Measurements from ENCODE around the gene PI4K2B. TPM values are rescaled to one million over a fixed set of nuclear protein-coding genes. Genes with fewer than 3 reads are reported as not detected.

Gene PI4K2B
- total and polyA plus RNA-seq, 2 of the 8 experiments (the other 6 are each of a cell fraction or from before 2014, with no cell fraction given): 3.0 to 16.2 TPM

GRCh38 chr4:25307596-25307995 lies 73.8 kb downstream of the PI4K2B start:
- no peak overlapping the region for H2BK12ac ChIP-seq (ENCODE audit: low read depth, low read length)
- H3K18ac ChIP-seq (ENCODE audit: extremely low read depth, low read length): no peak overlapping the region
- H3K4ac ChIP-seq (replicated peaks; ENCODE audit: insufficient read length, low read depth, low read length): no peak overlapping the region
- H4K8ac ChIP-seq (ENCODE audit: extremely low read depth, insufficient read depth, low read length): no peak overlapping the region
- no peak overlapping the region for H2BK15ac ChIP-seq (ENCODE audit: low read length)
- H3K9ac ChIP-seq (replicated peaks in 1 of 4; ENCODE audit: extremely low read depth in 1 of 4, low read depth in 3 of 4, low read length in 3 of 4): no peak overlapping the region
- H3K27me3 ChIP-seq (replicated peaks in 1 of 4; ENCODE audit: control insufficient read depth in 3 of 4, extremely low read depth in 1 of 4, insufficient read depth in 3 of 4, low read length in 3 of 4): no peaks in the 10 kb centered on the region; a peak in 1 of 7 replicates
- no peak overlapping the region for H3K14ac ChIP-seq (ENCODE audit: insufficient read length)
- no peak overlapping the region for H2BK120ac ChIP-seq (replicated peaks; ENCODE audit: low read depth, low read length)
- no peak overlapping the region for H3K4me2 ChIP-seq (ENCODE audit: insufficient read depth in 1 of 2, low read depth in 2 of 2, low read length in 2 of 2)
- no peaks in the 10 kb centered on the region for H3K79me1 ChIP-seq (ENCODE audit: low read depth, low read length)
- no peaks in the 10 kb centered on the region for H3K4me1 ChIP-seq (replicated peaks in 1 of 4; ENCODE audit: control insufficient read depth in 3 of 4, insufficient read depth in 4 of 4, low read length in 3 of 4)
- H3K4me3 ChIP-seq (ENCODE audit: extremely low read depth in 1 of 4, insufficient read depth in 2 of 4, low read depth in 3 of 4, low read length in 4 of 4): no peak overlapping the region
- WGBS, 2 experiments (ENCODE audit: extremely low coverage in 1 of 2, insufficient coverage in 1 of 2, insufficient read length in 1 of 2, insufficient replicate concordance in 2 of 2, low coverage in 1 of 2, low lambda C conversion rate in 2 of 2, missing lambda C conversion rate in 1 of 2): 90% methylated on average over 7 of the region's 7 CpGs; no CpG with 5 or more reads in 1 of the 2 experiments
- H2AFZ ChIP-seq (ENCODE audit: low read length): 0 out of 2 replicates have a peak overlapping the region, but pooled peaks have one; percentile 41
- FAIRE-seq: no peak
- H3K27ac ChIP-seq (ENCODE audit: low read depth, low read length): no peak overlapping the region
- H3K23ac ChIP-seq (ENCODE audit: insufficient read length): no peak overlapping the region
- ChIA-PET CTCF (ENCODE audit: partially characterized antibody) (interaction anchor here (1.2 to 2.0 kb wide), 4 partner anchors 40 to 72 kb away, joined by 3 to 4 read pairs (median 3); no protein-coding TSS in a partner anchor), POLR2A (ENCODE audit: partially characterized antibody) (no interaction called here)
- no peak overlapping the region for H2AK5ac ChIP-seq (ENCODE audit: low read depth, low read length)
- H2BK5ac ChIP-seq (ENCODE audit: low read depth, low read length): no peak overlapping the region
- no peak overlapping the region for H2BK20ac ChIP-seq (ENCODE audit: low read length)
- DNase-seq (ENCODE audit: low read depth in 1 of 2, low spot score in 2 of 2): no peak
- no peaks in the 10 kb centered on the region; the same call in 1 of the 2 replicates for H3K23me2 ChIP-seq (ENCODE audit: low read depth, low read length)
- no peak overlapping the region for H3K56ac ChIP-seq (replicated peaks; ENCODE audit: insufficient read length, low read depth, low read length)
- H3K36me3 ChIP-seq (ENCODE audit: control insufficient read depth in 2 of 4, insufficient read depth in 4 of 4, low read length in 3 of 4): no peaks in the 10 kb centered on the region
- no peak overlapping the region for H4K5ac ChIP-seq (ENCODE audit: insufficient read length, low read depth, low read length)
- H3K9me3 ChIP-seq (ENCODE audit: insufficient read depth in 2 of 2, low read depth in 1 of 2, low read length in 1 of 2): no peaks in the 10 kb centered on the region
- no peaks in the 10 kb centered on the region for H3K79me2 ChIP-seq (ENCODE audit: control insufficient read depth in 1 of 2, insufficient read depth in 2 of 2, low read length in 2 of 2)
- H4K91ac ChIP-seq (replicated peaks; ENCODE audit: insufficient read length, low read length): no peak overlapping the region
- no peaks in the 10 kb centered on the region for H4K20me1 ChIP-seq (replicated peaks in 1 of 2; ENCODE audit: control insufficient read depth in 1 of 2, insufficient read depth in 2 of 2, low read length in 2 of 2)
- no peak for TF ChIP-seq SP4 (IDR thresholded peaks at IDR 0.05; ENCODE audit: low read length)
- no peak for TF ChIP-seq SP2 (IDR thresholded peaks at IDR 0.05; ENCODE audit: low read length)
- no peak for TF ChIP-seq RAD21 (IDR thresholded peaks at IDR 0.05 in 1 of 2, conservative IDR thresholded peaks at IDR 0.05 in 1 of 2; ENCODE audit: low read depth in 2 of 2, low read length in 2 of 2)

All from H1 (cell line).